Measurements from ENCODE around the gene MTMR3. TPM values are rescaled to one million over a fixed set of nuclear protein-coding genes. Genes with fewer than 3 reads are reported as not detected.

Gene MTMR3
- total RNA-seq, 1 experiment from 2014 or later = 26.8 TPM

DNA sequence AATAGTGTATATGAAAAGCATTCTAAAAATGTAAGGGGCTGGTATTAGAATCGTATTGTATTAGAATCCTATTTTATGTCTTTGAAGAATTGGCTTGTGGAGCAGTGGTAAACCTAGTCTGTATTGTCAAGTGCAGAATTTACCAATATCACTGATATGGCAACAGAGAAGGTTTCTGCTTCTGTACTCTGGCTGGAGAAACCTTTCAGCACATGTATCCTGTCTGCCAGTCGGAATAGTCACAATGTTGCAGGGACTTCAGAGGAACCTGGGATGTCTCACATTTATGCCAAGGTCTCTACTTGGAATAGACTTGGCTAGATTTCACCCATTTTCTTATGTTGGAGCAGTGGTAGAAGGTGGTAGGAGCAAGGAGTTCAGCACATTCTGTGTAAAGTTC is 4.4 kb downstream of the MTMR3 start:
- no peak overlapping the region for H3K27ac ChIP-seq (ENCODE audit: low read length)
- CTCF ChIA-PET = no interaction called here
- intact Hi-C loops (cut with micrococcal nuclease; ENCODE audit: unreplicated experiment) (no loop called here), in situ Hi-C loops (cut with HindIII; ENCODE audit: low pct_unique_long_range_greater_than_20kb, low sequenced_read_pairs) (no loop called here)
- no peaks in the 10 kb centered on the region for H3K36me3 ChIP-seq (ENCODE audit: control insufficient read depth, insufficient read depth, low read length)
- peaks cover 11% of the 10 kb centered on the region for H3K4me1 ChIP-seq (ENCODE audit: control insufficient read depth, insufficient read depth, low read length)
- no peak overlapping the region for H3K4me3 ChIP-seq (ENCODE audit: low read depth in 2 of 2, low read length in 2 of 2)
- POLR2A ChIA-PET = interaction anchor here (0.7 kb wide), 1 partner anchor 50 kb away, joined by 5 read pairs; the partner anchor contains the start of gene ASCC2
- TF ChIP-seq CTCF (IDR thresholded peaks at IDR 0.05) (no peak), POLR2AphosphoS5 (IDR thresholded peaks at IDR 0.05; ENCODE audit: low read depth, low read length) (no peak), TCF7L2 (IDR thresholded peaks at IDR 0.05; ENCODE audit: low read depth, low read length) (no peak), SIN3A (IDR thresholded peaks at IDR 0.05; ENCODE audit: borderline replicate concordance, insufficient read depth, low read depth, low read length) (no peak)
- TF ChIP-seq, protein P1, sequence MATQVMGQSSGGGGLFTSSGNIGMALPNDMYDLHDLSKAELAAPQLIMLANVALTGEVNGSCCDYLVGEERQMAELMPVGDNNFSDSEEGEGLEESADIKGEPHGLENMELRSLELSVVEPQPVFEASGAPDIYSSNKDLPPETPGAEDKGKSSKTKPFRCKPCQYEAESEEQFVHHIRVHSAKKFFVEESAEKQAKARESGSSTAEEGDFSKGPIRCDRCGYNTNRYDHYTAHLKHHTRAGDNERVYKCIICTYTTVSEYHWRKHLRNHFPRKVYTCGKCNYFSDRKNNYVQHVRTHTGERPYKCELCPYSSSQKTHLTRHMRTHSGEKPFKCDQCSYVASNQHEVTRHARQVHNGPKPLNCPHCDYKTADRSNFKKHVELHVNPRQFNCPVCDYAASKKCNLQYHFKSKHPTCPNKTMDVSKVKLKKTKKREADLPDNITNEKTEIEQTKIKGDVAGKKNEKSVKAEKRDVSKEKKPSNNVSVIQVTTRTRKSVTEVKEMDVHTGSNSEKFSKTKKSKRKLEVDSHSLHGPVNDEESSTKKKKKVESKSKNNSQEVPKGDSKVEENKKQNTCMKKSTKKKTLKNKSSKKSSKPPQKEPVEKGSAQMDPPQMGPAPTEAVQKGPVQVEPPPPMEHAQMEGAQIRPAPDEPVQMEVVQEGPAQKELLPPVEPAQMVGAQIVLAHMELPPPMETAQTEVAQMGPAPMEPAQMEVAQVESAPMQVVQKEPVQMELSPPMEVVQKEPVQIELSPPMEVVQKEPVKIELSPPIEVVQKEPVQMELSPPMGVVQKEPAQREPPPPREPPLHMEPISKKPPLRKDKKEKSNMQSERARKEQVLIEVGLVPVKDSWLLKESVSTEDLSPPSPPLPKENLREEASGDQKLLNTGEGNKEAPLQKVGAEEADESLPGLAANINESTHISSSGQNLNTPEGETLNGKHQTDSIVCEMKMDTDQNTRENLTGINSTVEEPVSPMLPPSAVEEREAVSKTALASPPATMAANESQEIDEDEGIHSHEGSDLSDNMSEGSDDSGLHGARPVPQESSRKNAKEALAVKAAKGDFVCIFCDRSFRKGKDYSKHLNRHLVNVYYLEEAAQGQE (IDR thresholded peaks at IDR 0.05; ENCODE audit: insufficient read depth in 1 of 2, low read depth in 2 of 2, low read length in 1 of 2) = no peak
- no peaks in the 10 kb centered on the region for H3K9me3 ChIP-seq (ENCODE audit: control insufficient read depth, insufficient read depth, low read depth, low read length)
- BruUV-seq (replicated peaks) = no TSS peak
- DNase-seq (ENCODE audit: low read depth, low spot score) (no peak), ATAC-seq (no peak)
- no peaks in the 10 kb centered on the region for H3K27me3 ChIP-seq (ENCODE audit: control insufficient read depth, insufficient read depth, low read length)

DNA sequence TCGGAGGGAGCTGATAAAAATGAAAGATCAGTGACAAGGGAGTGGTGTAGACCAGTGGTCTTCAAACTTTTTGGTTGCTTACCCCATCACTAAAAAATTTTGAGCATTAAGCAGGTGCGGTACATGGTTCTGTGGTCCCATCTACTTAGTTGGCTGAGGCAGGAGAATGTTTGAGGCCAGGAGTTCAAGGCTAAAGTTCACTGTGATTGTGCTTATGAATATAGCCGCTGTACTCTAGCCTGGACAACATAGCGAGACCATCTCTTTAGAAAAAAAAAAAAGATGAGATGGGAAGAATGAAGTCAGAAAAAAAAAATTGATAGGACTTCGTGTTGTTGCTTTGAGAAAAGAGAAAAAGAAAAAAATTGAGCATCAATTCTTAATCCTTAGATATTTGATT is 7.8 kb downstream of the MTMR3 start:
- no peak overlapping the region for H3K4me3 ChIP-seq (ENCODE audit: low read depth in 2 of 2, low read length in 2 of 2)
- ChIA-PET CTCF (no interaction called here), POLR2A (no interaction called here)
- H3K4me1 ChIP-seq (ENCODE audit: control insufficient read depth, insufficient read depth, low read length) = peaks cover 8% of the 10 kb centered on the region
- DNase-seq (ENCODE audit: low read depth, low spot score) (no peak), ATAC-seq (no peak)
- no peak for TF ChIP-seq TCF7L2 (IDR thresholded peaks at IDR 0.05; ENCODE audit: low read depth, low read length)
- TF ChIP-seq POLR2AphosphoS5 (IDR thresholded peaks at IDR 0.05; ENCODE audit: low read depth, low read length) = no peak
- TF ChIP-seq SIN3A (IDR thresholded peaks at IDR 0.05; ENCODE audit: borderline replicate concordance, insufficient read depth, low read depth, low read length) = no peak
- TF ChIP-seq CTCF (IDR thresholded peaks at IDR 0.05) = no peak
- TF ChIP-seq, protein P1 (IDR thresholded peaks at IDR 0.05; ENCODE audit: insufficient read depth in 1 of 2, low read depth in 2 of 2, low read length in 1 of 2) = no peak
- in situ Hi-C loops (cut with HindIII; ENCODE audit: low pct_unique_long_range_greater_than_20kb, low sequenced_read_pairs) (no loop called here), intact Hi-C loops (cut with micrococcal nuclease; ENCODE audit: unreplicated experiment) (no loop called here)
- BruUV-seq (replicated peaks) = no TSS peak
- no peaks in the 10 kb centered on the region for H3K27me3 ChIP-seq (ENCODE audit: control insufficient read depth, insufficient read depth, low read length)
- H3K36me3 ChIP-seq (ENCODE audit: control insufficient read depth, insufficient read depth, low read length) = no peaks in the 10 kb centered on the region
- H3K9me3 ChIP-seq (ENCODE audit: control insufficient read depth, insufficient read depth, low read depth, low read length) = no peaks in the 10 kb centered on the region
- H3K27ac ChIP-seq (ENCODE audit: low read length) = no peak overlapping the region

Data from Panc1 (cell line).